Measurements from ENCODE around the gene ZFHX3.

- TF ChIP-seq EGR1 (IDR thresholded peaks at IDR 0.05) = no peak
- TF ChIP-seq ZBTB7A (IDR thresholded peaks at IDR 0.05; ENCODE audit: low read depth) = no peak
- TF ChIP-seq EP300 (IDR thresholded peaks at IDR 0.05; ENCODE audit: borderline replicate concordance) = no peak
- no peak for TF ChIP-seq MAX (IDR thresholded peaks at IDR 0.05)
- no peak for TF ChIP-seq TEAD4 (IDR thresholded peaks at IDR 0.05)
- no peak for TF ChIP-seq YY1 (IDR thresholded peaks at IDR 0.05; ENCODE audit: low read depth)
- TF ChIP-seq TAF1 (IDR thresholded peaks at IDR 0.05; ENCODE audit: low read depth) = no peak
- TF ChIP-seq, protein P1, sequence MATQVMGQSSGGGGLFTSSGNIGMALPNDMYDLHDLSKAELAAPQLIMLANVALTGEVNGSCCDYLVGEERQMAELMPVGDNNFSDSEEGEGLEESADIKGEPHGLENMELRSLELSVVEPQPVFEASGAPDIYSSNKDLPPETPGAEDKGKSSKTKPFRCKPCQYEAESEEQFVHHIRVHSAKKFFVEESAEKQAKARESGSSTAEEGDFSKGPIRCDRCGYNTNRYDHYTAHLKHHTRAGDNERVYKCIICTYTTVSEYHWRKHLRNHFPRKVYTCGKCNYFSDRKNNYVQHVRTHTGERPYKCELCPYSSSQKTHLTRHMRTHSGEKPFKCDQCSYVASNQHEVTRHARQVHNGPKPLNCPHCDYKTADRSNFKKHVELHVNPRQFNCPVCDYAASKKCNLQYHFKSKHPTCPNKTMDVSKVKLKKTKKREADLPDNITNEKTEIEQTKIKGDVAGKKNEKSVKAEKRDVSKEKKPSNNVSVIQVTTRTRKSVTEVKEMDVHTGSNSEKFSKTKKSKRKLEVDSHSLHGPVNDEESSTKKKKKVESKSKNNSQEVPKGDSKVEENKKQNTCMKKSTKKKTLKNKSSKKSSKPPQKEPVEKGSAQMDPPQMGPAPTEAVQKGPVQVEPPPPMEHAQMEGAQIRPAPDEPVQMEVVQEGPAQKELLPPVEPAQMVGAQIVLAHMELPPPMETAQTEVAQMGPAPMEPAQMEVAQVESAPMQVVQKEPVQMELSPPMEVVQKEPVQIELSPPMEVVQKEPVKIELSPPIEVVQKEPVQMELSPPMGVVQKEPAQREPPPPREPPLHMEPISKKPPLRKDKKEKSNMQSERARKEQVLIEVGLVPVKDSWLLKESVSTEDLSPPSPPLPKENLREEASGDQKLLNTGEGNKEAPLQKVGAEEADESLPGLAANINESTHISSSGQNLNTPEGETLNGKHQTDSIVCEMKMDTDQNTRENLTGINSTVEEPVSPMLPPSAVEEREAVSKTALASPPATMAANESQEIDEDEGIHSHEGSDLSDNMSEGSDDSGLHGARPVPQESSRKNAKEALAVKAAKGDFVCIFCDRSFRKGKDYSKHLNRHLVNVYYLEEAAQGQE (IDR thresholded peaks at IDR 0.05; ENCODE audit: low read depth) = no peak
- no peak for TF ChIP-seq CREB1 (IDR thresholded peaks at IDR 0.05; ENCODE audit: low read depth)
- no peak for TF ChIP-seq NFIC (IDR thresholded peaks at IDR 0.05)
- TF ChIP-seq RAD21 (IDR thresholded peaks at IDR 0.05; ENCODE audit: low read depth) = no peak
- TF ChIP-seq CEBPB (IDR thresholded peaks at IDR 0.05) = no peak
- TF ChIP-seq TCF12 (IDR thresholded peaks at IDR 0.05; ENCODE audit: low read depth) = no peak
- no peak for TF ChIP-seq USF1 (IDR thresholded peaks at IDR 0.05)
These were observed 253.6 kb downstream of the ZFHX3 start for GRCh38 chr16:72794319-72794718.
